ENCODE results near the gene DDR2. TPM values are rescaled to one million over a fixed set of nuclear protein-coding genes. Genes with fewer than 3 reads are reported as not detected.

DDR2 gene
- total RNA-seq, 8 experiments from 2014 or later = 0.96 to 75.2 (median 28.6) TPM

GRCh38 chr1:162709132-162709860, 77.0 kb downstream of the DDR2 start:
- Histone ChIP-seq H3K4me1 (replicated peaks in 1 of 2) (peaks cover 0 to 3% of the 10 kb centered on the region in 2 donors), H3K27ac (no peak overlapping the region), H3K4me3 (no peak overlapping the region)
- no peak for ATAC-seq (replicated peaks in 6 of 8)
- WGBS, 10 experiments = 80 to 100% (median 95%) methylated on average over 1 to 4 of the region's 4 CpGs; no CpG with 5 or more reads in 2 of the 10 experiments
- in situ Hi-C loops (cut with MboI; ENCODE audit: low pct_unique_long_range_greater_than_20kb in 2 of 9, low sequenced_read_pairs in 9 of 9, unreplicated experiment in 9 of 9) = no loop called here

GRCh38 chr1:162709870-162710269, 77.6 kb downstream of the DDR2 start:
- ATAC-seq (replicated peaks in 6 of 8) = peak in 1 of 8 experiments; percentile 14
- Histone ChIP-seq H3K4me1 (replicated peaks in 1 of 2) (peaks cover 0 to 3% of the 10 kb centered on the region in 2 donors), H3K4me3 (no peak overlapping the region), H3K27ac (no peak overlapping the region)
- in situ Hi-C loops (cut with MboI; ENCODE audit: low pct_unique_long_range_greater_than_20kb in 2 of 9, low sequenced_read_pairs in 9 of 9, unreplicated experiment in 9 of 9) = no loop called here
- WGBS, 10 experiments = 17 to 100% (median 71%) methylated on average over 1 of the region's 1 CpG; no CpG with 5 or more reads in 2 of the 10 experiments

GRCh38 chr1:162710345-162710744, 78.1 kb downstream of the DDR2 start:
- peak in 3 of 8 experiments; percentile 21 to 58 (median 34) for ATAC-seq (replicated peaks in 6 of 8)
- in situ Hi-C loops (cut with MboI; ENCODE audit: low pct_unique_long_range_greater_than_20kb in 2 of 9, low sequenced_read_pairs in 9 of 9, unreplicated experiment in 9 of 9) = no loop called here

GRCh38 chr1:162710780-162711465, 78.7 kb downstream of the DDR2 start:
- 6 to 100% (median 72%) methylated on average over 2 to 4 of the region's 4 CpGs for WGBS, 10 experiments
- Histone ChIP-seq H3K4me3 (no peak overlapping the region), H3K4me1 (replicated peaks in 1 of 2) (peaks cover 0 to 3% of the 10 kb centered on the region in 2 donors), H3K27ac (no peak overlapping the region)
- ATAC-seq (replicated peaks in 6 of 8) = peak in 3 of 8 experiments; percentile 51 to 62 (median 51)
- in situ Hi-C loops (cut with MboI; ENCODE audit: low pct_unique_long_range_greater_than_20kb in 2 of 9, low sequenced_read_pairs in 9 of 9, unreplicated experiment in 9 of 9) = no loop called here

More at GRCh38 chr1:162710345-162710744, 78.1 kb downstream of the DDR2 start:
- H3K4me1 ChIP-seq (replicated peaks in 1 of 2) = peaks cover 0 to 3% of the 10 kb centered on the region in 2 donors
- WGBS, 10 experiments = 0 to 60% (median 10%) methylated on average over 1 of the region's 1 CpG; no CpG with 5 or more reads in 5 of the 10 experiments
- H3K27ac ChIP-seq = no peak overlapping the region
- H3K4me3 ChIP-seq = no peak overlapping the region

GRCh38 chr1:162712317-162713029, 80.2 kb downstream of the DDR2 start:
- 67 to 100% (median 89%) methylated on average over 1 to 2 of the region's 2 CpGs; no CpG with 5 or more reads in 2 of the 10 experiments for WGBS, 10 experiments
- ATAC-seq (replicated peaks in 6 of 8) = no peak

GRCh38 chr1:162716123-162716522, 83.9 kb downstream of the DDR2 start:
- no peaks in the 10 kb centered on the region for H3K4me1 ChIP-seq (replicated peaks in 1 of 2)
- no peak overlapping the region for H3K4me3 ChIP-seq
- in situ Hi-C loops (cut with MboI; ENCODE audit: low pct_unique_long_range_greater_than_20kb in 2 of 9, low sequenced_read_pairs in 9 of 9, unreplicated experiment in 9 of 9) = no loop called here
- peak in 3 of 8 experiments; percentile 24 to 43 (median 33) for ATAC-seq (replicated peaks in 6 of 8)
- WGBS, 10 experiments = 48 to 100% (median 84%) methylated on average over 1 to 4 of the region's 4 CpGs
- H3K27ac ChIP-seq = no peak overlapping the region

More at GRCh38 chr1:162712317-162713029, 80.2 kb downstream of the DDR2 start:
- H3K4me3 ChIP-seq = no peak overlapping the region
- in situ Hi-C loops (cut with MboI; ENCODE audit: low pct_unique_long_range_greater_than_20kb in 2 of 9, low sequenced_read_pairs in 9 of 9, unreplicated experiment in 9 of 9) = no loop called here
- peaks cover 0 to 3% of the 10 kb centered on the region in 2 donors for H3K4me1 ChIP-seq (replicated peaks in 1 of 2)
- no peak overlapping the region for H3K27ac ChIP-seq

- H3K4me1 ChIP-seq (replicated peaks in 1 of 2) = no peaks in the 10 kb centered on the region
- in situ Hi-C loops (cut with MboI; ENCODE audit: low pct_unique_long_range_greater_than_20kb in 2 of 9, low sequenced_read_pairs in 9 of 9, unreplicated experiment in 9 of 9) = no loop called here
- no peak overlapping the region for H3K4me3 ChIP-seq
- H3K27ac ChIP-seq = no peak overlapping the region
- peak in 3 of 8 experiments; percentile 8 to 61 (median 54) for ATAC-seq (replicated peaks in 6 of 8)
- WGBS, 10 experiments = 0 to 100% (median 62%) methylated on average over 1 of the region's 1 CpG
Measured at GRCh38 chr1:162716552-162716951, 84.3 kb downstream of the DDR2 start.

GRCh38 chr1:162717548-162718184, 85.4 kb downstream of the DDR2 start:
- ATAC-seq (replicated peaks in 6 of 8) = peak in 3 of 8 experiments; percentile 63 to 75 (median 71)
- in situ Hi-C loops (cut with MboI; ENCODE audit: low pct_unique_long_range_greater_than_20kb in 2 of 9, low sequenced_read_pairs in 9 of 9, unreplicated experiment in 9 of 9) = no loop called here
- Histone ChIP-seq H3K4me1 (replicated peaks in 1 of 2) (no peaks in the 10 kb centered on the region), H3K27ac (no peak overlapping the region), H3K4me3 (no peak overlapping the region)
- whole genome bisulfite sequencing, 10 experiments = 71 to 100% (median 100%) methylated on average over 1 of the region's 1 CpG; no CpG with 5 or more reads in 2 of the 10 experiments

GRCh38 chr1:162719678-162720077, 87.4 kb downstream of the DDR2 start:
- ATAC-seq (replicated peaks in 6 of 8) = no peak
- in situ Hi-C loops (cut with MboI; ENCODE audit: low pct_unique_long_range_greater_than_20kb in 2 of 9, low sequenced_read_pairs in 9 of 9, unreplicated experiment in 9 of 9) = no loop called here
- Histone ChIP-seq H3K27ac (no peak overlapping the region), H3K4me3 (no peak overlapping the region), H3K4me1 (replicated peaks in 1 of 2) (no peaks in the 10 kb centered on the region)
- WGBS, 10 experiments = 36 to 100% (median 55%) methylated on average over 1 of the region's 1 CpG; no CpG with 5 or more reads in 2 of the 10 experiments

GRCh38 chr1:162720996-162721395, 88.7 kb downstream of the DDR2 start:
- no peaks in the 10 kb centered on the region for H3K4me1 ChIP-seq (replicated peaks in 1 of 2)
- in situ Hi-C loops (cut with MboI; ENCODE audit: low pct_unique_long_range_greater_than_20kb in 2 of 9, low sequenced_read_pairs in 9 of 9, unreplicated experiment in 9 of 9) = no loop called here
- H3K4me3 ChIP-seq = no peak overlapping the region
- whole genome bisulfite sequencing, 10 experiments = 38 to 88% (median 71%) methylated on average over 1 of the region's 1 CpG; no CpG with 5 or more reads in 4 of the 10 experiments
- no peak for ATAC-seq (replicated peaks in 6 of 8)
- H3K27ac ChIP-seq = no peak overlapping the region

- no peak overlapping the region for H3K27ac ChIP-seq
- H3K4me1 ChIP-seq (replicated peaks in 1 of 2) = no peaks in the 10 kb centered on the region
- H3K4me3 ChIP-seq = no peak overlapping the region
- in situ Hi-C loops (cut with MboI; ENCODE audit: low pct_unique_long_range_greater_than_20kb in 2 of 9, low sequenced_read_pairs in 9 of 9, unreplicated experiment in 9 of 9) = no loop called here
- no peak for ATAC-seq (replicated peaks in 6 of 8)
Measured at GRCh38 chr1:162721471-162721870, 89.2 kb downstream of the DDR2 start.

GRCh38 chr1:162722036-162722435, 89.8 kb downstream of the DDR2 start:
- Histone ChIP-seq H3K4me1 (replicated peaks in 1 of 2) (no peaks in the 10 kb centered on the region), H3K27ac (no peak overlapping the region), H3K4me3 (no peak overlapping the region)
- in situ Hi-C loops (cut with MboI; ENCODE audit: low pct_unique_long_range_greater_than_20kb in 2 of 9, low sequenced_read_pairs in 9 of 9, unreplicated experiment in 9 of 9) = no loop called here
- ATAC-seq (replicated peaks in 6 of 8) = no peak
- 58 to 100% (median 87%) methylated on average over 1 to 3 of the region's 3 CpGs; no CpG with 5 or more reads in 1 of the 10 experiments for WGBS, 10 experiments

All from motor neuron (in vitro differentiated cells).